Chondrocyte (in vitro differentiated cells): ENCODE results near the gene WNT3. TPM values are rescaled to one million over a fixed set of nuclear protein-coding genes. Genes with fewer than 3 reads are reported as not detected.

Source experiments
- DNase-seq: peaks from one replicate; pipeline ENCODE4 v3.0.0; 2021; ENCODE audit warnings: mixed read lengths, low spot score
- H3K27ac Mint-ChIP-seq: one replicate; pipeline ENCODE4 v1.8.0; 2021; ENCODE audit warnings: mild to moderate bottlenecking, moderate library complexity, mixed read lengths; ENCODE audit not compliant: unreplicated experiment
- H3K27me3 Mint-ChIP-seq: 2 replicates; pipeline ENCODE4 v1.8.0; 2021; ENCODE audit warnings: low read depth, mixed read lengths
- H3K36me3 Mint-ChIP-seq: 2 replicates; pipeline ENCODE4 v1.8.0; 2021; ENCODE audit warnings: low read depth, mixed read lengths
- H3K4me1 Mint-ChIP-seq: 2 replicates; pipeline ENCODE4 v1.8.0; 2021; ENCODE audit warnings: low read depth, mild to moderate bottlenecking, mixed read lengths
- H3K4me3 Mint-ChIP-seq: one replicate; pipeline ENCODE4 v1.8.0; 2021; ENCODE audit warnings: mild to moderate bottlenecking, moderate library complexity, mixed read lengths; ENCODE audit not compliant: unreplicated experiment
- H3K9me3 Mint-ChIP-seq: 2 replicates; pipeline ENCODE4 v1.8.0; 2021; ENCODE audit warnings: low read depth, mixed read lengths
- CTCF ChIP-seq: fragments of 200-600 bp; sonication (generic); IDR thresholded peaks from 2 replicates; pipeline ENCODE4 v1.5.0; 2021; ENCODE audit warnings: antibody characterized with exemption, mild to moderate bottlenecking, moderate library complexity
- total RNA-seq: library from RNA; stranded (reverse); gene quantifications from 3 replicates; pipeline ENCODE4 v1.2.1, GENCODE V29; 2021

WNT3 gene
- total RNA-seq, 1 donor from 2014 or later = 4.9 TPM

DNA sequence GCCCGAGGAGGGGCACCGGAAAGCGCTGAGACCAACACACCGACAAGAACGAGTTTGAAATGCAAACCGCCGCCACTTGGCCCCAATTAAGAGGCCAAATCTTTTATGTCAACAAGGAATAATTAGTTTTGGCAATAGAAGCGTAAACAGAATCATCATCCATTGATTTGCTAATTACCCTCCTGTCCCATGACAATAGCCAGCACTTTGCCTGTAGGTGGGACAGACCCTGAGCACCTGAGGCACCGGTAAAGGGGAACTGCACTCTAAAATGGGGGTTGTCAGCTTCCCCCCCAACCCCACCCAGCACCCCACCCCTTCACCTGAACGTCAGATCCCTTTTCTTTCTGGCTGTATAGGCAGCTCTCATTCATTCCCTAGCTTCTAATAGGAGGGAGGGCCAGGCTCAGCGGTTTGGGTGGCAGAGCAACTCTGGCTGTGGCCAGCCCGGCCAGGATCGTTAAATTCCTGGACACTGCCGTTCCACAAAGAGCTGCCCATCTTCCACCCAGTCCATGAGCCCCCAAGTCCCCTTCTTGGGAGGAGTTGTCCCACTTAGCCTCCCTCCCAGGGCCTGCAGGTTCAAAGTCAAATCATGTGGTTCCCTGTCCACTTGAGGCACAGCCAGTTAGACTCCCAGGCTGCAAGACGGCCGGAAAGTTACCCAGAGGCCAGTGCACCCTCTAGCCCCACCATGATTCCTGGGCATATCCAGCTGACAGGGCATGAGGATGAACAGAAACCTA lies 45.8 kb downstream of the WNT3 start:
- H3K9me3 Mint-ChIP-seq = no peaks in the 10 kb centered on the region
- H3K27me3 Mint-ChIP-seq = no peaks in the 10 kb centered on the region
- no peak for TF ChIP-seq CTCF
- H3K4me3 Mint-ChIP-seq = peak overlapping the region; percentile 64
- no peaks in the 10 kb centered on the region for H3K36me3 Mint-ChIP-seq
- peak; percentile 47 for DNase-seq
- peak overlapping the region; percentile 9 for H3K27ac Mint-ChIP-seq
- H3K4me1 Mint-ChIP-seq = peaks cover 7% of the 10 kb centered on the region

GRCh38 chr17:46771561-46772474 lies 46.7 kb downstream of the WNT3 start:
- H3K27me3 Mint-ChIP-seq = no peaks in the 10 kb centered on the region
- peak overlapping the region; percentile 5 for H3K27ac Mint-ChIP-seq
- H3K4me1 Mint-ChIP-seq = peaks cover 7% of the 10 kb centered on the region
- no peaks in the 10 kb centered on the region for H3K9me3 Mint-ChIP-seq
- H3K4me3 Mint-ChIP-seq = peak overlapping the region; percentile 64
- DNase-seq = peak; percentile 68
- no peak for TF ChIP-seq CTCF
- H3K36me3 Mint-ChIP-seq = no peaks in the 10 kb centered on the region

GRCh38 chr17:46770818-46771560 lies 47.5 kb downstream of the WNT3 start:
- H3K4me3 Mint-ChIP-seq = peak overlapping the region; percentile 62
- TF ChIP-seq CTCF = peak; percentile 51
- DNase-seq = peak; percentile 85
- H3K9me3 Mint-ChIP-seq = no peaks in the 10 kb centered on the region
- H3K27ac Mint-ChIP-seq = no peak overlapping the region
- H3K4me1 Mint-ChIP-seq = peaks cover 7% of the 10 kb centered on the region
- H3K27me3 Mint-ChIP-seq = no peaks in the 10 kb centered on the region
- H3K36me3 Mint-ChIP-seq = no peaks in the 10 kb centered on the region

DNA sequence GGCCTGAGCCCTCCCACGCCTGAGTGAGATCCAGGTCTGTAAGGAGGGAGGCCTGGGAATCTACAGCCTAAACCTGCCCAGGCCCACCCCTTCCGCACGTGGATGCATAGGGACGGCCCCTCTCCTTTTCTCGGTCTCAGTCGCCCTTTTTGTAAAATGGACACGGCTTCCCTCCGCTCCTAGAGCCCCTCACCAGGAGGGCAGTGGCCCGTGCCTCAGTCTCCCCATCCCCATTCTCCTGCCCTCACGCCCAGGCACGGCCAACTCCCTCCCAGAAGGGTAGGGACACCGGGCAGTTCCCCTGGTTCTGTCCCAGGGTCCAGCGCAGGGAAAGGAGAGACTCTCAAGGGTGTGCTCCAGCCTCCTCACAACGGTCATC lies 48.1 kb downstream of the WNT3 start:
- no peak overlapping the region for H3K27ac Mint-ChIP-seq
- H3K4me1 Mint-ChIP-seq = peaks cover 11% of the 10 kb centered on the region
- H3K9me3 Mint-ChIP-seq = no peaks in the 10 kb centered on the region
- H3K4me3 Mint-ChIP-seq = peak overlapping the region; percentile 62
- no peaks in the 10 kb centered on the region for H3K27me3 Mint-ChIP-seq
- DNase-seq = peak; percentile 79
- H3K36me3 Mint-ChIP-seq = no peaks in the 10 kb centered on the region
- no peak for TF ChIP-seq CTCF
